Measurements from ENCODE around the gene PNO1.
"Not testable (repeated sequence)": the region's sequence is repeated elsewhere in the genome, so short reads cannot be mapped to it uniquely, and the experiment has no call there.

The PNO1 gene

GRCh38 chr2:68158134-68158447 lies 403 bp downstream of the PNO1 start:
- no peak for DNase-seq

GRCh38 chr2:68163641-68164040 lies 6.0 kb downstream of the PNO1 start:
- DNase-seq: no peak

- DNase-seq: no peak
These were observed 9.5 kb downstream of the PNO1 start for GRCh38 chr2:68167186-68167585.

- DNase-seq: no peak
These were observed 11.6 kb downstream of the PNO1 start for GRCh38 chr2:68169308-68169707.

- DNase-seq: no peak
These were observed 13.5 kb downstream of the PNO1 start for GRCh38 chr2:68171146-68171545.

- no peak for DNase-seq
These were observed 14.0 kb downstream of the PNO1 start for GRCh38 chr2:68171684-68172083.

GRCh38 chr2:68172521-68172920 lies 14.8 kb downstream of the PNO1 start:
- DNase-seq: no peak

- no peak for DNase-seq
These were observed 15.5 kb downstream of the PNO1 start for GRCh38 chr2:68172990-68173700.

- not testable (repeated sequence) for DNase-seq
These were observed 17.5 kb downstream of the PNO1 start for GRCh38 chr2:68175210-68175609.

- DNase-seq: no peak
These were observed 19.0 kb downstream of the PNO1 start for GRCh38 chr2:68176657-68177056.

GRCh38 chr2:68177541-68177940 lies 19.9 kb downstream of the PNO1 start:
- no peak for DNase-seq

- no peak for DNase-seq
These were observed 20.7 kb downstream of the PNO1 start for GRCh38 chr2:68178432-68178831.

GRCh38 chr2:68178954-68179627 lies 21.4 kb downstream of the PNO1 start:
- DNase-seq: no peak

GRCh38 chr2:68182902-68183301 lies 25.2 kb downstream of the PNO1 start:
- no peak for DNase-seq

- DNase-seq: peak; percentile 74
These were observed 28.0 kb downstream of the PNO1 start for GRCh38 chr2:68185541-68186164.

GRCh38 chr2:68187329-68187728 lies 29.6 kb downstream of the PNO1 start:
- no peak for DNase-seq

- no peak for DNase-seq
These were observed 31.1 kb downstream of the PNO1 start for GRCh38 chr2:68188831-68189230.

GRCh38 chr2:68189991-68190784 lies 32.5 kb downstream of the PNO1 start:
- no peak for DNase-seq

- no peak for DNase-seq
These were observed 33.5 kb downstream of the PNO1 start for GRCh38 chr2:68190991-68191731.

- no peak for DNase-seq
These were observed 35.5 kb downstream of the PNO1 start for GRCh38 chr2:68193144-68193543.

GRCh38 chr2:68193787-68194372 lies 36.2 kb downstream of the PNO1 start:
- DNase-seq: no peak

- no peak for DNase-seq
These were observed 37.4 kb downstream of the PNO1 start for GRCh38 chr2:68195096-68195495.
